Panc1 (cell line): ENCODE results near the gene TGFB2. TPM values are rescaled to one million over a fixed set of nuclear protein-coding genes. Genes with fewer than 3 reads are reported as not detected.

Source experiments
- ATAC-seq: fragments of 200-7000 bp; cut with Tn5 transposase; 2 replicates; pipeline ENCODE4 v1.9.1; 2020; ENCODE audit warnings: mild to moderate bottlenecking, moderate library complexity
- BruUV-seq: library from RNA; stranded (reverse); fragments of 400-500 nt; replicated peaks from 2 replicates; lab custom pipeline; 2021; lab: Mats Ljungman, UMichigan
- CTCF ChIA-PET: fragments of 300-600 bp; sonication (Branson Sonifier 250); formaldehyde crosslinking; loops from one replicate; lab custom pipeline; 2022; ENCODE audit warnings: antibody characterized with exemption; lab: Charles Lee
- POLR2A ChIA-PET: fragments of 300-600 bp; sonication (Branson Sonifier 250); formaldehyde crosslinking; loops from one replicate; lab custom pipeline; 2022; ENCODE audit warnings: antibody characterized with exemption; lab: Charles Lee
- DNase-seq: peaks from one replicate; pipeline ENCODE4 v3.0.0-alpha.2; 2010; ENCODE audit warnings: low read depth, low spot score
- H3K27ac ChIP-seq: 2 replicates; pipeline ENCODE4 v1.5.1; 2011; ENCODE audit warnings: mild to moderate bottlenecking, low read length, inconsistent platforms
- H3K27me3 ChIP-seq: fragments of 200-500 bp; sonication (Bioruptor generic); 2 replicates; pipeline ENCODE4 v1.6.0; 2014; ENCODE audit warnings: low read length, inconsistent platforms; ENCODE audit not compliant: control insufficient read depth, insufficient read depth
- H3K36me3 ChIP-seq: fragments of 200-500 bp; sonication (Bioruptor generic); 2 replicates; pipeline ENCODE4 v1.5.1; 2014; ENCODE audit warnings: inconsistent platforms, mild to moderate bottlenecking, low read length, moderate library complexity; ENCODE audit not compliant: control insufficient read depth, insufficient read depth
- H3K4me1 ChIP-seq: 2 replicates; pipeline ENCODE4 v1.5.1; 2011; ENCODE audit warnings: inconsistent platforms, mild to moderate bottlenecking, low read length, moderate library complexity; ENCODE audit not compliant: control insufficient read depth, insufficient read depth
- H3K4me3 ChIP-seq, 2 experiments: 2 replicates each; pipeline ENCODE4 v1.5.1; 2011 to 2012; ENCODE audit warnings: low read depth in 2 of 2, low read length in 2 of 2, mild to moderate bottlenecking in 2 of 2, inconsistent platforms in 1 of 2, moderate library complexity in 1 of 2
- H3K9me3 ChIP-seq: fragments of 200-500 bp; sonication (Bioruptor generic); 2 replicates; pipeline ENCODE4 v1.5.1; 2014; ENCODE audit warnings: low read depth, mild to moderate bottlenecking, inconsistent platforms, low read length, moderate library complexity; ENCODE audit not compliant: control insufficient read depth, insufficient read depth
- POLR2AphosphoS5 ChIP-seq: IDR thresholded peaks from 2 replicates; pipeline ENCODE4 v1.6.1; 2012; ENCODE audit warnings: mild to moderate bottlenecking, low read depth, low read length, moderate library complexity
- SIN3A ChIP-seq: IDR thresholded peaks from 2 replicates; pipeline ENCODE4 v1.6.1; 2012; ENCODE audit warnings: low read depth, mild to moderate bottlenecking, low read length, moderate library complexity, borderline replicate concordance; ENCODE audit not compliant: insufficient read depth
- TCF7L2 ChIP-seq: IDR thresholded peaks from 2 replicates; pipeline ENCODE4 v1.6.1; 2011; ENCODE audit warnings: mild to moderate bottlenecking, low read depth, low read length, inconsistent platforms
- in situ Hi-C: cut with HindIII; loops from 2 replicates; pipeline ENCODE4 v1.10.0; 2016; ENCODE audit warnings: low sequenced_read_pairs, low pct_unique_long_range_greater_than_20kb
- intact Hi-C: fragments of 100-400 bp; cut with micrococcal nuclease; formaldehyde crosslinking; loops from one replicate; pipeline ENCODE4 v1.10.0; 2022; ENCODE audit not compliant: unreplicated experiment
- total RNA-seq: library from RNA; stranded (reverse); gene quantifications from one replicate; pipeline ENCODE4 v1.2.1, GENCODE V29; 2021; ENCODE audit not compliant: unreplicated experiment
- TF ChIP-seq, protein P1 (sequence below): fragments of 450-650 bp; IDR thresholded peaks from 2 replicates; pipeline ENCODE4 v1.5.1; 2017; ENCODE audit warnings: mild to moderate bottlenecking
- TF ChIP-seq, protein P2 (sequence below), 2 experiments: IDR thresholded peaks; 2 replicates each; pipeline ENCODE4 v1.6.1; 2011 to 2012; ENCODE audit warnings: low read depth in 2 of 2, control low read depth in 1 of 2, low read length in 1 of 2, mild to moderate bottlenecking in 1 of 2, moderate library complexity in 1 of 2; ENCODE audit not compliant: insufficient read depth in 1 of 2

Gene TGFB2
- total RNA-seq, 1 experiment from 2014 or later, result 58.9 TPM

DNA sequence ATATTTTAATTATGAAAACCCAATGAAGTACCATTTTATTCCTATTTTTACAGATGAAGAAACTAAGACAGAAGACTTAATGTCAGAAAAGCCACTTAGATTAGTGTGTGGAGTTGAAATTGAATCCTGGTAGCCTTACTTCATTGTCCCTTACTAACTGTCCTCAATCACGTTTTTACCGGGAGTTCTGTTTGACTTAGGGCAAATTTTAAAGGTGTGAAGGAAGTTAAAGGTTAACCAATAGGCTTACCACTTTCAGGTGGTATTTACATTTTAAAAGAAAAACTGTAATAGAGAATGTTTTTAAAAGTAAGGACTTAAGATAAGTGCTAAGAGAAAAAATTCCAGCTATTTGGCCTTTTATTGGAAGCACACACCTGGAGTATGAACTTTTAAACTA lies 47.7 kb upstream of the TGFB2 start:
- CTCF ChIA-PET, result no interaction called here
- Histone ChIP-seq H3K27ac (peak overlapping the region; percentile 25; the same call in 1 of the 2 replicates), H3K4me3 (no peak overlapping the region), H3K27me3 (no peaks in the 10 kb centered on the region), H3K9me3 (no peaks in the 10 kb centered on the region), H3K36me3 (no peaks in the 10 kb centered on the region; the same call in 1 of the 2 replicates), H3K4me1 (no peaks in the 10 kb centered on the region)
- no TSS peak for BruUV-seq
- DNase-seq (no peak), ATAC-seq (no peak)
- POLR2A ChIA-PET, result no interaction called here
- in situ Hi-C loops, result no loop called here
- intact Hi-C loops, result no loop called here
- TF ChIP-seq SIN3A, result no peak
- TF ChIP-seq, protein P1, sequence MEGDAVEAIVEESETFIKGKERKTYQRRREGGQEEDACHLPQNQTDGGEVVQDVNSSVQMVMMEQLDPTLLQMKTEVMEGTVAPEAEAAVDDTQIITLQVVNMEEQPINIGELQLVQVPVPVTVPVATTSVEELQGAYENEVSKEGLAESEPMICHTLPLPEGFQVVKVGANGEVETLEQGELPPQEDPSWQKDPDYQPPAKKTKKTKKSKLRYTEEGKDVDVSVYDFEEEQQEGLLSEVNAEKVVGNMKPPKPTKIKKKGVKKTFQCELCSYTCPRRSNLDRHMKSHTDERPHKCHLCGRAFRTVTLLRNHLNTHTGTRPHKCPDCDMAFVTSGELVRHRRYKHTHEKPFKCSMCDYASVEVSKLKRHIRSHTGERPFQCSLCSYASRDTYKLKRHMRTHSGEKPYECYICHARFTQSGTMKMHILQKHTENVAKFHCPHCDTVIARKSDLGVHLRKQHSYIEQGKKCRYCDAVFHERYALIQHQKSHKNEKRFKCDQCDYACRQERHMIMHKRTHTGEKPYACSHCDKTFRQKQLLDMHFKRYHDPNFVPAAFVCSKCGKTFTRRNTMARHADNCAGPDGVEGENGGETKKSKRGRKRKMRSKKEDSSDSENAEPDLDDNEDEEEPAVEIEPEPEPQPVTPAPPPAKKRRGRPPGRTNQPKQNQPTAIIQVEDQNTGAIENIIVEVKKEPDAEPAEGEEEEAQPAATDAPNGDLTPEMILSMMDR, result no peak
- TF ChIP-seq POLR2AphosphoS5, result no peak

DNA sequence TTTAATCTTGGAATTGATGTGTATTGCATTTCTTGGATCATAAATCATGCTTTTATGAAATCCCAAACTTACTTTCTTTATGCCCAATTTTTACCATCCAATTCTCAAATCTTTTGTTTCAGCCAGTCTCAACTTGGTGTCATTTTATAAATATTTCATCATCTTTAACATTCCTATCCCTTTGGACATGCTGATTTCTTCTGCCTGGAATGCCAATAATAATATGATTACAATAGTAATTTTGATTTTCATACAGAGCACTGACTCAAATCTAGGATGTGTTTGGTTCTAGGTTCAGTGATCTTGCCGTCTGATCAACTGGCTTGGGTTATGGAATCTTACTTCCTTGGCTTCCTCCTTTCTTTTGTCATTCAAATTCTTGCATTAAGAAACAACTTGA lies 47.3 kb upstream of the TGFB2 start:
- no peaks in the 10 kb centered on the region for H3K4me1 ChIP-seq
- in situ Hi-C loops, result no loop called here
- no peak overlapping the region for H3K4me3 ChIP-seq
- POLR2A ChIA-PET, result no interaction called here
- no peaks in the 10 kb centered on the region; the same call in 1 of the 2 replicates for H3K36me3 ChIP-seq
- intact Hi-C loops, result no loop called here
- ATAC-seq (no peak), DNase-seq (no peak)
- no peaks in the 10 kb centered on the region for H3K9me3 ChIP-seq
- TF ChIP-seq, protein P1, result no peak
- TF ChIP-seq, protein P2, sequence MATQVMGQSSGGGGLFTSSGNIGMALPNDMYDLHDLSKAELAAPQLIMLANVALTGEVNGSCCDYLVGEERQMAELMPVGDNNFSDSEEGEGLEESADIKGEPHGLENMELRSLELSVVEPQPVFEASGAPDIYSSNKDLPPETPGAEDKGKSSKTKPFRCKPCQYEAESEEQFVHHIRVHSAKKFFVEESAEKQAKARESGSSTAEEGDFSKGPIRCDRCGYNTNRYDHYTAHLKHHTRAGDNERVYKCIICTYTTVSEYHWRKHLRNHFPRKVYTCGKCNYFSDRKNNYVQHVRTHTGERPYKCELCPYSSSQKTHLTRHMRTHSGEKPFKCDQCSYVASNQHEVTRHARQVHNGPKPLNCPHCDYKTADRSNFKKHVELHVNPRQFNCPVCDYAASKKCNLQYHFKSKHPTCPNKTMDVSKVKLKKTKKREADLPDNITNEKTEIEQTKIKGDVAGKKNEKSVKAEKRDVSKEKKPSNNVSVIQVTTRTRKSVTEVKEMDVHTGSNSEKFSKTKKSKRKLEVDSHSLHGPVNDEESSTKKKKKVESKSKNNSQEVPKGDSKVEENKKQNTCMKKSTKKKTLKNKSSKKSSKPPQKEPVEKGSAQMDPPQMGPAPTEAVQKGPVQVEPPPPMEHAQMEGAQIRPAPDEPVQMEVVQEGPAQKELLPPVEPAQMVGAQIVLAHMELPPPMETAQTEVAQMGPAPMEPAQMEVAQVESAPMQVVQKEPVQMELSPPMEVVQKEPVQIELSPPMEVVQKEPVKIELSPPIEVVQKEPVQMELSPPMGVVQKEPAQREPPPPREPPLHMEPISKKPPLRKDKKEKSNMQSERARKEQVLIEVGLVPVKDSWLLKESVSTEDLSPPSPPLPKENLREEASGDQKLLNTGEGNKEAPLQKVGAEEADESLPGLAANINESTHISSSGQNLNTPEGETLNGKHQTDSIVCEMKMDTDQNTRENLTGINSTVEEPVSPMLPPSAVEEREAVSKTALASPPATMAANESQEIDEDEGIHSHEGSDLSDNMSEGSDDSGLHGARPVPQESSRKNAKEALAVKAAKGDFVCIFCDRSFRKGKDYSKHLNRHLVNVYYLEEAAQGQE (IDR thresholded peaks at IDR 0.05; ENCODE audit: insufficient read depth in 1 of 2, low read depth in 2 of 2, low read length in 1 of 2), result no peak
- no peak for TF ChIP-seq SIN3A
- TF ChIP-seq POLR2AphosphoS5, result no peak
- no peak for TF ChIP-seq TCF7L2
- H3K27ac ChIP-seq, result no peak overlapping the region
- no TSS peak for BruUV-seq
- CTCF ChIA-PET, result no interaction called here
- no peaks in the 10 kb centered on the region for H3K27me3 ChIP-seq
